22Rv1 (cell line): Measurements from ENCODE around the gene AMPD3.

Source experiments
- CTCF ChIP-seq: fragments of 450-650 bp; IDR thresholded peaks from 2 replicates; pipeline ENCODE4 v1.5.1; 2017; ENCODE audit warnings: mild to moderate bottlenecking
- ZFX ChIP-seq: fragments of 450-650 bp; IDR thresholded peaks from 2 replicates; pipeline ENCODE4 v1.6.1; 2017; ENCODE audit warnings: antibody characterized with exemption, borderline replicate concordance

DNA sequence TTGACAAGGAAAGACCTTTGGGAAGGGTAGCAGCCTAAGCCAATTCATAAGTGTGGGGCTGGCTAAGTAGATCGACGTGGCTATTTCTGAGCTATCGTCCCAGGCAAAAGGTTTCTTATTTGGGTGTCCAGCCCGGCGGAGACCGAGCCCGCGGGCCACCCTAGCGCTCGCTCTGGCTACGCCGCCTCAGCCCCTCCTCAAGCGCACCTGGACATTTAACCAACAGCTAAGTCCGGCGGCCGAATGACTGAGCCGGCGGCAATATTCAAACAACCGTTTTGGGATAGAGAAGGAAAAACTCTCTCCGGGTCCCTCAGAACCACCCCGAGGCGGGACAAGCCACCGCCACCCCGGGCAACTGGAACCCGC, 85.5 kb downstream of the AMPD3 start:
- TF ChIP-seq CTCF = no peak
- TF ChIP-seq ZFX = no peak
